HG03097 (cell line): ENCODE data around the gene HOXA10.

Source experiments
- ATAC-seq: cut with Tn5 transposase; IDR thresholded peaks from one replicate; pipeline ENCODE4 v1.9.1; 2021; ENCODE audit not compliant: unreplicated experiment, low FRiP score

Gene HOXA10

DNA sequence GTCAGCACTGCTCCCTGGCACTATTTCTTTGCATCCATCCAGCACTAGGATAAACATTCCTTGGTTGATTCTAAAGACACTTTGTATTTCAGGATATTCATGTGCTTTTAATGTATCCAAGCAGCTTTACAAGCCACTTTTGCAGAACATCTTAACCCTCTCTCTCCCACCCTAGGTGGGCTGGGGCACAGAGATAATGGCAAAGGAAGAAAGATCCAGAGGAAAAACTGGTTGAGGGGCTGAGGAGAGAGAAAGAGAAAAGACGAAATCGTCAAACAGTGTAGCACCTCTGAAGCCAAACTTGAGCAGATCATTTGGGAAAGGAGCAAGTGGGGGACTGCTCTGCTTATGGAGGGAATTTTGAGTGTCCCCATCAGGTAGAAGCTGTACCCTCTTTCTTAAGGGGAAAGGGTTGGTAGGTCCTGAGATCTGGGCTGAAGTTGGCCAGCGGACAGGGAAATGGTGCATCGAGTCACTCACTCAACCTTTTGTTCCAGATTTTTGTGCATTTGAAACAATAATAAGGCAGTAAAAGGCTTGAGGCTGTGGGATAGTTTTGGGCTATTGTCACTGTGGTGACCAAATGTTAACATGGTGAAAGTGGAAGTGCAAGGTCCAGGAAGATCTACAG lies 30.0 kb upstream of the HOXA10 start:
- no peak for ATAC-seq

DNA sequence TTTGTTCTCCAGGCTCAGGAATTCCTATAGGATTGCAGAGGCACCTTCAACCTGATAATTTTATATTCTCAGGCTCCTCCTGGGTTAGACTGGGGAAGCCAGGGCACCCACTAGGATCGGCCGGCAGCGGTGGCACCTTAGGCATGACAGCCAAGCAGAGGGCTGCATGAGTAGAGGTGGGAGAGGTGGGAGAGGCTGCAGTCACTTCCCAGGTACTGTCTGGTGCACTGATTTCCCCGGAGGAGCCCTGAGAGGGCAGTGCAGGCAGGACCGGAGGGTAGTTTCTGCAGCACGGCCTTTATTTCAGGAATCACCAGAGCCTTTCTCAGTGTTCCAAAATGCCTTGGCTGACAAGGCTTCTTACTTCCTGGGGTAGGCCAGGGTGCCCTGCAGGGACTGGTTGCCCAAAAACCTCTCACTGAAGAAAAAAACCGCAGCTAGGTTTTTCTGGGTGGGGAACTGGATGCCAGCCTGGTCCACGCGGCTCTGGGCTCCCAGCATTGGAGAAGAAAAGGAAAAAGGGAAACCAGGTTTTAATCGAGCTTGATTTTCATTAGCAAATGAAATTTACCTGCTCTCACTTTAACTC lies 29.3 kb upstream of the HOXA10 start:
- no peak for ATAC-seq

DNA sequence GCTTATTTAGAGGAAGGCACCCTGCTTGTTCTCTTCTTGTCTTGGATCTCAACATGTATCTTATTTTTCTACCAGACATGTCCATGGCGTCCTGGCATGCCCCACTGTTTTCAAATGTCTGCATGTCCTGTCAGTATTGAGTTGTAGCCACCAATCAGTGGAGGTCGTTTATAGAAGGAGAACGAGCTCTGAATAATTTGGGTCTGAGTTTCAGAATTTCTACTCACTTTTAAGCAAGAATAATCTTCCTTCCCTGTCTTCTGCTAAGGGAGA lies 28.7 kb upstream of the HOXA10 start:
- no peak for ATAC-seq

DNA sequence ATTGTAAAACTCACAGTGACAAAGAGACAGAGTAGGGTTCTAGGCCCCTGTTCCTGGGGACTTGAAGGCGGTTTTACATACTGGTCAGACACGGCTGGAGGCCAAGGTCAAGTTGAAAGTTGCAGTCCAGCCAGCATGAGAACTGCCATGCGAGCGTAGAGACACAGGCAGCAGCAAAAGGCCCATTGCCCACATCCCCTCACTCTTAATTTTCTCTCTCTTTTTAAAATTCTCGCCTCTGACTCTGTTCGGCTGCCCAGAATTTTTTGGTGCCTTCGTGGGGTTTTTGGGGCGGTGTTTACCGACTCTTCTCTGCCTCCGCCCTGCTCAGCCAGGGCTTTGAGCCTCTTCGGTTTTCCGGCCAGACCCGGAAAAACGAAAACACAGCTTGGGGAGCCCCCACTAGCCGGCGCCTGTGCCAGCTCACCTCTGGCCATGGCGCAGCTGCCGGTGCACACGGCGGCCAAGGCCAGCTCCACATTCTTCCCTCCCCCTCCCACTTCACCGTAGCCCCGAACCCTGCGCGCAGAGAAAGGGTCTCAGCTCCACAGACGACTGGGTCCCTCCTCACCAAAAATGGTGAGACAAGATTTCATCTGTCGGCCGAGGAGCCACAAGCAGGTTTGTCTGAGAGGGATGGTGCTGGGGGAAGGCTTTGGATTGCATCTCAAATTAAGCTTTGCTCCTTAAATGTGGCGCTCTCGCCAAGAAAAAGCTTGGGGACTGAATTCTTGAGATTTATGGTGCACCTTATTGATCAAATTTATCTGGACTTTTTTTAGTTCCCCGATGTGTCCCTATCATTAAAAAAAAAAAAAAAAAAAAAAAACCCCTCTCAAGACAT lies 28.1 kb upstream of the HOXA10 start:
- ATAC-seq: no peak

DNA sequence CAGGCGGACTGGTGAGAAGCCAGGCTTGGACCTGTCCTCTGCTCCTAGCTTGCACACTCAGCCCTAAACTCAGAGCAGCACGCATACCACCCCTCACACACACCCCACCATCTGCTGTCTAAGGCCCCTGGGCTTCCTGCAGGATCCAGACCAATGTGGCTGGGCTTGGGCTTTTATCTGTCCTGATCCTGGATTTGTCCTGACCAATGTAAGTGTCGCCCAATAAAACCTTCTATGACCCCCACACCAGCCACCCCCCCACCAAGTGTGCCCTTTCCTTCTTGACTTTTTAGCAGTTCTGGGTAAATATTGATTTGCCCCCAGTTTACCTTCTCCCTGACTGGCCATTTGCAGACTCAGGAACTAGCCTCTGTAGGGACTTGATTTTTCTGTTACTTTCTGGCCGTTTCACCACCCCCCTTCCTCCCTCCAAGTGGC lies 27.5 kb upstream of the HOXA10 start:
- ATAC-seq: no peak

DNA sequence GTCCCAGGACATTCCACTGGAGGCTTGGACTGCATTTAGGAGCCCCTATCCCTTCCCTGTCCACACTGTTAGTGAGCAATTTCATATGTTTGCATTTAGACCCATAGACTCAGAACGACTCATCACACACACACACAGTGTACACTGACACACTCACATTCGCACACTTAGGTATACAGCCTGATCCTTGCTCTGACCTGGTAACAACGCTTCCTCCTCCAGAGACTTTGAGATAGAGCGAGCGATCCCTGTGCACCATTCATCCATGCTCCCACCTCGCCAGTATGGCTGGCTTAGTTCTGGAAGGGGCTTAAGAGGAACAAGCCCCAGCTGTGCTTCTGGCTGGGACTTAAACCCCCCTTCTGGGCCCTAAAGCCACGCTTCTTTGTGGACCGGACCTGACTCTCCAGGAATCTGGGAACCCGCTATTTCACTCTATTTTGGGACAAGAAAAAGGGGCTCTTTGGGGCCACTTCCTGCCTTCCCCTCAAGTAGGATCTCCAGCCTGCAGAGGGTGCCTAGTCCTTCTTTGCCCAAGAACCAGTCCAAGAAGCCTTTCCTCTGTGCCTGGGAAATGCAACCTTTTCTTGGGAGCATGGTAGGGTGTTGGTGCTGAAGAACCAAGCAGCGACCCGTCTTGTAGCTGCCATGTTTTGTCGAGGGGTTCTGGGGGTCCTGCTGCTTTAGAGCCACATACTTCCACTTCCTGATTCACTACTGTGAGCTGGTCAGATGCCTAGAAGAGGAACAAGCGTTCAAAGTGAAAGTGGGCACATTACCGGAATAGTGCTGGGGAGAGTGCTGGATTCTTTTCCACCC lies 26.9 kb upstream of the HOXA10 start:
- ATAC-seq: no peak

DNA sequence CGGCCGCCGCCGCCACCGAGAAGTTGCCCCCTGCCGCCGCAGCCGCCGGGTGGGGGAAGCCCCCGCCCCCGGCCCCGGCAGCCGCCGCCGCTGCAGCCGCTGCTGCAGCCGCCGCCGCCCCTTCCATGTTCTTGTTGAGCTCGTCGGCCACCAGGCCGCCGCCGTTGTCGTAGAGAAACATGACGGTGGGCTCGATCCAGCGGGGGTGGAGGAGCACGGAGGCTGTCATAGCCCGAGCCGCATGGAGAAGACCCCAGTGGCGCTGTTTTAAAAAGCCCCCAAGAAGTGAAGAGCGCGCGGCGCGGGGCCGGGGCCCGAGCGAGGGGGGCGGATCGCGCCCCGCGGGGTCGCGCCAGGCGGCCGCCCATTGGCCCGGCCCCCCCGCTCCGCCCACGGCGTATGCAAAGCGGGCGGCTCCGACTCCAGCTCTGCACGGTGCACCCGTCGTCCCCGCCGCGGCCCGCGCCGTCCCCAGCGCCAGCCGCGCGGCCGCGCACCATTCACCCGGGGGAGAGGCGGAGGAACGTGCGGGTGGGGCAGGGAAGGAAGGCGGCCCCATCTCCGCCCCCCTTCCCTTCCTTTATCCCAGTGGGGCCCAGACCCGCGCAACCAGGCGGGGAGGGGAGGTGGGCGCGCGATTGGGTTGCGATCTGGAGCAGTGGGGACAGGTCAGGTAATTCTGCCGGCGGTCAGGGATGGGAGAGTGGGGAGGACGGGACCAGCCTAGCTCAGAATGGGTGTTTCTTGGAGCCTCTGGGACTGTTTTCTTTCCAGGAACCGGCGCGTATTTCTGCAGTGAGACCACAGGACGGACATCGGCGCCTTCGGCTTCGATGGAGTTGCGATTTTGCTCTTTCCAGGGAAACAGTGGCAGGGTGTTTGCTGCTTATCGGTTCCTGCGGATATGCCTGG lies 26.0 kb upstream of the HOXA10 start, which contains the start of gene HOXA13:
TSS of gene HOXA13 (minus strand) at position 243 of the 912 bp plus-strand sequence. CDS start at position 229, 14 bp downstream.
- ATAC-seq: no peak

DNA sequence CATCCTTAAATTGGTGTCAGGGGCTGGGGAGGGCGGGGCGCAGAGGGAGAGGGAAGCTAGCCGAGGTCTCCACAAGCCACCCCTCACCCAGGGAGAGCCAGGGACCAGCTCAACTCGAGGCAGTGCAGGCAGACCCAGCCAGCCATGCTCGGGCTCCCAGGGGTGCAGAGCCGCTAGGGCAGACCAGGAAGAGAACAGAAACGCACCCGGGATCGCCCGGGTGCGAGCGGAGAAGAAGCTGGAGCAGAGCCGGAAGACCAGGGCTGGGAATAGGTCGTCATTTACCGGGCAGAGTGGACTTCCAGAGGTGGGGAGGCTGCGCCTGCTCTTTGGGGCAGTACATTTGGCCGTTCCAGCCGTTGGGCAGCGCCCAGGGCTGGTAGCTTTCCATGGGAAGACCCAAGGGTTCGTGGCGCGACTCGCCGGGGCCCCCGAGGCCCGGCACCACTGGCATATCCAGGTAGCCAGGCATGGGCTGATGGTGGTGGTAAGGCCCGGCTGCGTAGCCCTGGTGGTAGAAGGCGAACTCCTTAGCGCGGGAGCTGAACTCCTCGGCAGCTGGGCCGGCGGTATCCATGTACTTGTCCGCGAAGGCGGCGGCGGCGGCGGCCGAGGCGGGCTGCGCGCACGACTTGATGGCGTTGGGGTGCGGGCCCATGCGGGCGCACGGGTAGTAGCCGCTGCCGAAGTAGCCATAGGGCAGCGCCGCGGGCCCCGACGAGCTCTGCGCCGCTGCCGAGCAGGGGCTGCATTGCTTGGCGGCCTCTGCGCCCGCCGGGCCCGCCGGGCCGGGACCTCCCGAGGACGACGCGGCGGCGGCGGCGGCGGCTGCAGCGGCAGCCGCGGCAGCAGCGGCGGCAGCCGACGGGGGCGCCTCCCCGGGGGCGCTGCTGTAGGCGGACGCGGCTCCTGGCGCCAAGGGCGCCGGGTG lies 25.0 kb upstream of the HOXA10 start:
- ATAC-seq: no peak

DNA sequence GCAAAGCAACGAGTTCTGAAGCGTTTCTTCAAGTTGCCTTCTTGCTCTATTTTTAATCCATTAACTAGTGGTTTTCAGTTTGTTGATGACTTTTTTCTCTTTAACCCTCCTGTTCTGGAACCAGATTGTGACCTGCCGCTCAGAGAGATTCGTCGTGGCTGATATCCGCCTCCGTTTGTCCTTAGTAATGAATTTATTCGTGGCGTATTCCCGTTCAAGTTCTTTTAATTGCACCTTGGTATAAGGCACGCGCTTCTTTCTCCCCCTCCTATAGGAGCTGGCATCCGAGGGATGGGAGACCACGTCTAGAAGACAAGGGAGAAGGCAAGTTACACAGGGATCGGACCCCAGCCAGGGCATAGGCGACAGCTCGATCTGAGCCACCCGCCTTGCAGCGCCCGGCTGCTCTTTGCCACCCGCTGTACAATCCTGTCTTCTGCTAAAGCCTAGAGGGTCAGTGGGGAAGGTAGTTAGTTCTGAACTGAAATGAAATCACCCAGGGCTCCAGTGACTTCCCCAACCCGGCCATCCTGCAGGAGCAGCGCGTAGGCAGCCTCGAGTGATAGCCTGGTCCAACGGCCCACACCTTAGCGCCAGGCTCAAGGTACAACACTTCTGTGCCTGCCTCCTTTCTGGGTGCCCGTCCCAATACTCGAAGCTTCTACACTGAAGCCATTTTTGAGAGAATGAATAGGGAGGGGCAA lies 24.2 kb upstream of the HOXA10 start:
- no peak for ATAC-seq

DNA sequence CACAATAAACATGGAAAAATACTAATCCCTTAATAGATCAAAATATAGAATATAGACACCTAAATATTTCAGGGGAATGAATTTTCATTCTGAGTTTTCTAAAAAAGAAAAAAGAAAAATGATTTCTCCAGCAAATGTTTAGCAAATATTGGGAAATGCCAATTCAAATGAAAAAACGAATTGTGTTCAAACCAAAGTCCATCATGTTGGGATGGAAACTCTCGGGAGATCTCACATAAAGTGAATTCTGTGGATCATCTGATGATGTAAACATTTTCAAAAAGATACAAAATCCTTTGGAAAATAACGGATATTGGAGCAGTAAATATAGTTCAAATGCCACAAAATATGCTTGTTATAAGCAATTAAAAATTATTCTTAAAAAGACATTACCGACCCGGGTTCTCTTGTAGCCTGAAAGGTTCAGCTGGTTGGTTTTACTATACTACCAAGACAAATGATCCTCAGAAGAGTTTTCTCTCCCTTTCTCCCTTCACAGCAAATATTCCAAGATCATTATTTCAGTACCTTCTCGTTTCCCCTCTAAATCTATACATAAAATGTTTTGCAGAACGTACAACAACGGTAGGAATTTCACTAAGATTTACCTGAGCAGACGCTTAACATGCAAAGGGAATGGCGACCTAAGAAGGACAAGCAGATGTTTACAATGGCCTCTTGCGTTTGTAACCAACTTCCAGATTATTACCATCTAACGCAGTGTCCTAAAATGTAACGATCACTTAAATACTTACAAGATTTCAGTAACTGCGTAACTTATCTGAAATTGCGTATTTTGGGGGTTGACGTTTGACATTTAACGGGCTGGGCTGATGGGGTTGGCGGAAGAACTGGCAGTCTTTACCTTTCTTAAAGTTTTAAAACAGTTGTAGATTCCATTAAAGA lies 23.3 kb upstream of the HOXA10 start:
- ATAC-seq: no peak

DNA sequence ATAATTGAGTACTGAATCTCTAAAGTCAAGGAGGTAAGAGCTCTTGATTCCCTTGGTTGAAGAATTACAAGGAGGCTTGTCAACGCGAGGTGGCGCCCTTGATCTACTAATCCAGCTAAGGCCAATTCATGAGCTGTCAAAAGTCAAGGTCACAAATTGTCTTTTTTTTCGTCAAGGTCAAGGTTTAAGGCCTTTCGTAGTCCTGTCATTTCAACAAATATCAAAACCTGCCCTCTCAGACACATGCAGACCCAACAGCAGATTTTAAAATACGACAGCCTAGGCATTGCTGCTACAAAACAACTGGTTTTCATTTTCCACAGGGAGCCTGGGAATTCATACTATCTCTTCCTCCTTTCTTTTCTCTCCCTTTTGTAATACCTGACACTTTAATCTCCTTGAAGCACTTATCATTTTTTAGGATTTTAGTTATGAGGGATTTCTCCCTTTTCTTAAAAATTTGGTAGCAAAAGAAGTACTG lies 22.2 kb upstream of the HOXA10 start:
- no peak for ATAC-seq

DNA sequence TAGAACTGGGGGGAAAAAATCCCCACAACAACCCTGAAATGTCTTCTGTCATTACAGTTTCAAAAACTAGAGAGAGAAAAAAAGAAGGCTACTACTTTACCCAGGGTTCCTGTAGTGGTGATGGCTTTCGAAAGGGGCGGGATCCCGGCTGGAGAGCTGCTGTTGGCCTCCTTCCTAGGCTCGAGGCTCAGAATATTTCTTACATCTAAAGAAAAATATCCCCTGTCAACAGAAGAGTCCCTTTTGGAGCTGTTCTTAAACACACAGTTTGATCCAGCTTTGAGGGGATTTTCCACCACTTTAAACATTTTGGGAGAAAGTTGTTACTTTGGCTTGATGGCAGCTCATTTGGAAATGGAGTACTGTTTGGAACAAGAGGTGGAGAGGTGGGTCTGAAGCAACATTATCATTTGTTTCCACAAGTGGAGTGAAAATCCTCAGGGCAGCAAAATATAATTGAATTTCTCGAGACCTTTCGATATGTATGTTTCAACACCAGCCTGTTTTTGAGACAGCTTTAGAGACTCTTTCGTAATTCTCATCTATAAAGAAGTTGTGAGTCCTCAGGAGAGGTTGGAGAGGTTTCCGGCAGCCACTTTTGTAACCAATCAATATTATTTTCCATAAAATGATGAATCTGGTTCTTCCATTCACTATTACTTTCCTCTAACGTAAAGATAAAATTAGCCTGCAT lies 20.7 kb upstream of the HOXA10 start:
- ATAC-seq: no peak

DNA sequence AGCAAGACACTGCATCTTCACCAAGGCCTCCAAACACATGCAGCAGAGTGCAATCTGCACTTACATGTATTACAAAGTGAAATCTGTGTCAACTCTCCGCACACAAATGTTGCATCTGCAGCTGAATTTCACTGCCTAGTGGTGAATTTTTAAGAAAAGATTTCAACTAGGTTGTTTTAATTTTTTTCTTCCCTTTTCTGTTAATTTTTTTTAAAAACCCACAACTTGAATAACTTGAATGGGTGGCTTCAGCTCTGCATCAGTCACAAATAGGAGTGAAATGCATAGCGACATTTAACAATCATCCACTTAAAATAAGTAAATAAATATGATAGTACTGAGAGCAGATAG lies 19.9 kb upstream of the HOXA10 start:
- no peak for ATAC-seq

DNA sequence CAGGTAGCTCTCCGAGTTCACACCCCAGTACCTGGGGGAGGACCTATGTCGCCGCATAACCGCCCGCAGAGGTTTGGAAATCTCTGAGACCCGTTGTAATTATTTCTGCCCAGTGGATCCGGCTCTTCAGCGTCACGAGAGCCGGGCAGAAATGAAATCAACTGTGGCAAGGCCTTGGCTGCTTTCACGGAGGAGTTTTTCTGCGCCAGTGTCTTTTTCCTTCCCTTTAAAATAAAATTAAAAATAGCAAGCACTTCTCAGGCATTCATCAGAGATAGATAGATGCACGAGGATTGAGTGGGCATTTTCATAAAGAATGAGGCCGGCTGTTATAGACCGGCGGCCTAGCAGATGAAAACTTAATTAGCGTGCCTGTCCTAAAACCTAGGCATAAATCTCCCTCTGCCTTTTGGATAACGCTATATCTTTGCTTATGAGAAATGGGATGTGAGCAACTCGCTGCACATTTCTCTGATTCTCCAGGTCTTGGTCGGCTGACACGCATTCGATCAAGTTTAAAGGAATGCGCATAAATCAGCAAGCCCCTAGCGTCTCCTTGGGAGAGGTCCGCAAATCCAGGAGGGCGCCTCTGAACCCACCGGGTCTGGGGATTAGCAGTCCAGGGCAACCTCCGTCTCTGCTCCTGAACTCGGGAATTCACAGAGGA lies 19.3 kb upstream of the HOXA10 start:
- no peak for ATAC-seq

DNA sequence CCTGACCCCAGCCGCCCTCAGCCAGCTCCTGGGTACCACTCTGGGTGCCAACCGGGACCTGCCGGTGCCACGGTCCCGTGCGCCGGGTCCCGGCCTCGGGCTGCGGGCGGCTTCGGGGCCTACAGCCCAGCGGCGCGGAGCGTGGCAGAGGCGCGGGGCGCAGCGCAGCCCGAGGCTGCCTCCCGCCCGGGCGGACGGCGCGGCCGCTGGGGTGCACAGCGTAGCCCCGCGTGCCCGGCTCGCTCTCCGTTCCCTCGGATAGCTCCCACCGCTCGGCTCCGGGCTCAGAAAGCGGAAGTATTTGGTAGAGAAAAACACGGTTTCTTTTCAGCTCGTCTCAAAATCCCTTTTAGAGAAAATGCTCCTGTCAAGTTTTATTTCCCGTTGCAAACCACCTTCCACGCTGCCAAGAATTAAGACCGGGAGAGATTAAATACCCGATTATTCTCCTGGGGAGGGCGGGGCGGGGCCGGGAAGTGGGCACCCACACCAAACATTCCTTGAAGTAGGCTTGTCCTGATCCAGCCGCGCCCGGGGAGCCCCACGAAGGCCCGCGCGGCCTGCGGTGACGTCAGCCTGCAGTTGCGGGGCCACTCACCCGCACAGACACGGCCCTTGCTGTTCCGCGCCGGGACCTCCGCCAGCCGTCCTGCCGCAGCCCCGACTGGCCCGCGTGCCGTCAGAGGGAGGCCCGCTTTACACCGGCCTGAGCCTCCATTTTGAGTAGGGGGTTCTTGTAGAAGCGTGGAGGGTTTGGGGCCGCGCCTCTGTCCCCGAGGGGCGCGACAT lies 18.6 kb upstream of the HOXA10 start:
- ATAC-seq: no peak
